Prostate gland (tissue), 2 donors: ENCODE measurements around the gene IL10RB. TPM values are rescaled to one million over a fixed set of nuclear protein-coding genes. Genes with fewer than 3 reads are reported as not detected.
"Not testable (repeated sequence)": the region's sequence is repeated elsewhere in the genome, so short reads cannot be mapped to it uniquely, and the experiment has no call there.

Experiments used
- DNase-seq: peaks from one replicate; pipeline ENCODE4 v3.0.0-alpha.2; 2019; ENCODE audit warnings: low spot score
- H3K27ac ChIP-seq, 2 donors: fragments of 200-600 bp; sonication (generic); 2 replicates each; pipeline ENCODE4 v1.5.1; 2017 to 2019
- H3K27me3 ChIP-seq: fragments of 200-600 bp; sonication (generic); replicated peaks from 2 replicates; pipeline ENCODE4 v1.5.1; 2019; ENCODE audit not compliant: insufficient read depth
- H3K36me3 ChIP-seq, 2 donors: fragments of 200-600 bp; sonication (generic); 1 replicate in 1 of 2; 2 replicates in 1 of 2; pipeline versions ENCODE4 v1.5.1 to v1.8.1; 2017 to 2019
- H3K4me1 ChIP-seq: fragments of 200-600 bp; sonication (generic); replicated peaks from 2 replicates; pipeline ENCODE4 v1.5.1; 2019
- H3K4me3 ChIP-seq, 2 donors: fragments of 200-600 bp; sonication (generic); 2 replicates each; pipeline ENCODE4 v1.5.1; 2017 to 2019
- H3K9me3 ChIP-seq: fragments of 200-600 bp; sonication (generic); 2 replicates; pipeline ENCODE4 v1.5.1; 2017
- POLR2A ChIP-seq: fragments of 450-650 bp; IDR thresholded peaks from one replicate; pipeline ENCODE4 v1.6.1; 2016; ENCODE audit warnings: antibody characterized with exemption, mild to moderate bottlenecking
- POLR2AphosphoS5 ChIP-seq: sonication (generic); formaldehyde crosslinking; IDR thresholded peaks from one replicate; pipeline ENCODE4 v1.6.1; 2017; ENCODE audit warnings: antibody characterized with exemption
- WGBS: methylation state at CpG from one replicate; pipeline ENCODE4 v1.1.5; 2018; 5-methylcytosine and 5-hydroxymethylcytosine counted together
- intact Hi-C: fragments of 100-400 bp; cut with DNase I; formaldehyde crosslinking; loops from one replicate; pipeline ENCODE4 v1.14.2; 2022
- total RNA-seq, 2 donors: library from RNA; depleted of rRNA; stranded (reverse); fragments of >200 nt; gene quantifications; one replicate each; pipeline ENCODE4 v1.1.0, GENCODE V29; 2016
- TF ChIP-seq, protein P1 (sequence below), 4 experiments: fragments of 200-600 bp in 2 of 4; fragments of 450-650 bp in 2 of 4; sonication (generic) in 2 of 4; IDR thresholded peaks; 1 replicate in 3 of 4; 2 replicates in 1 of 4; pipeline ENCODE4 v1.5.1; 2016 to 2019; ENCODE audit warnings: antibody characterized with exemption in 4 of 4, mild to moderate bottlenecking in 2 of 4, moderate library complexity in 2 of 4

IL10RB gene
- total RNA-seq, 2 donors from 2014 or later = 29.3 to 30.8 TPM

DNA sequence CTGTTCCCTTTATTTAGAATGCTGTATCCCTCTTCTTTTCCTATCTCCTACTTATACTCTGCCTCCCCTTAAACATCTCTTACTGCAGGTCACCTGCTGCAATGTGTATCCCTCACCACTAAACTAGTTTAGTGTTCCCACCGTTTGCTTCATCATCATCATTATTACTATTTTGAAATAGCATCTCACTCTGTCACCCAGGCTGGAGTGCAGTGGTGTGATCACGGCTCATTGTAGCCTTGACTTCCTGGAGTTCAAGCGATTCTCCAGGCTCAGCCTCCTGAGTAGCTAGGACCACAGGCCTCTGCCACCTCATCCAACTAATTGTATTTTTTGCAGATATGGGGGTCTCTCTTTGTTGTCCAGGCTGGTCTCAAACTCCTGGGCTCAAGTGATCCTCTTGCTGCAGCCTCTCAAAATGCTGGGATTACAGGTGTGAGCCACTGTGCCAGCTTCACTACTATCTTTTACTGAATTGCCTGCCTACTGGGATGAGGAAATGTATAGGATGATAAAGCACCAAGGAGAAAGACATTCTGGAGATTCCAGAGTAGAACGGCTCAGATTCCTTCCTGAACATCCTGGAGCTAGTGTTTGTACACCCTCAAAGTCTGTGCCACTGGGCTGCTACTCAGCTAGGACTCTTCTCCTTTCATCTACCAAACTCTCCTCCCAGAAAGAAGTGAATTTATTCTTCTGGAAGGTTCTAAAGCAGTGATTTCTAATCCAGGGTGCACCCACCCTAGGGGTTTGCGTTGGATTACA lies 50.0 kb downstream of the IL10RB start:
- no peaks in the 10 kb centered on the region for H3K36me3 ChIP-seq
- TF ChIP-seq, protein P1, sequence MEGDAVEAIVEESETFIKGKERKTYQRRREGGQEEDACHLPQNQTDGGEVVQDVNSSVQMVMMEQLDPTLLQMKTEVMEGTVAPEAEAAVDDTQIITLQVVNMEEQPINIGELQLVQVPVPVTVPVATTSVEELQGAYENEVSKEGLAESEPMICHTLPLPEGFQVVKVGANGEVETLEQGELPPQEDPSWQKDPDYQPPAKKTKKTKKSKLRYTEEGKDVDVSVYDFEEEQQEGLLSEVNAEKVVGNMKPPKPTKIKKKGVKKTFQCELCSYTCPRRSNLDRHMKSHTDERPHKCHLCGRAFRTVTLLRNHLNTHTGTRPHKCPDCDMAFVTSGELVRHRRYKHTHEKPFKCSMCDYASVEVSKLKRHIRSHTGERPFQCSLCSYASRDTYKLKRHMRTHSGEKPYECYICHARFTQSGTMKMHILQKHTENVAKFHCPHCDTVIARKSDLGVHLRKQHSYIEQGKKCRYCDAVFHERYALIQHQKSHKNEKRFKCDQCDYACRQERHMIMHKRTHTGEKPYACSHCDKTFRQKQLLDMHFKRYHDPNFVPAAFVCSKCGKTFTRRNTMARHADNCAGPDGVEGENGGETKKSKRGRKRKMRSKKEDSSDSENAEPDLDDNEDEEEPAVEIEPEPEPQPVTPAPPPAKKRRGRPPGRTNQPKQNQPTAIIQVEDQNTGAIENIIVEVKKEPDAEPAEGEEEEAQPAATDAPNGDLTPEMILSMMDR (IDR thresholded peaks at IDR 0.05) = no peak
- TF ChIP-seq POLR2AphosphoS5 (no peak), POLR2A (no peak)

GRCh38 chr21:33317145-33317544 lies 51.0 kb downstream of the IL10RB start:
- H3K4me3 ChIP-seq = no peak overlapping the region
- H3K9me3 ChIP-seq = no peaks in the 10 kb centered on the region
- TF ChIP-seq POLR2AphosphoS5 (no peak), POLR2A (no peak)
- TF ChIP-seq, protein P1 (IDR thresholded peaks at IDR 0.05) = no peak
- H3K36me3 ChIP-seq = no peaks in the 10 kb centered on the region
- H3K27ac ChIP-seq = no peak overlapping the region
- H3K27me3 ChIP-seq = no peaks in the 10 kb centered on the region
- no peak for DNase-seq
- 57% methylated on average over 6 of the region's 6 CpGs for WGBS
- intact Hi-C loops = no loop called here
- no peaks in the 10 kb centered on the region for H3K4me1 ChIP-seq

More for the DNA sequence above, 50.0 kb downstream of the IL10RB start:
- DNase-seq = no peak
- Histone ChIP-seq H3K4me1 (no peaks in the 10 kb centered on the region), H3K9me3 (no peaks in the 10 kb centered on the region), H3K27me3 (no peaks in the 10 kb centered on the region), H3K27ac (no peak overlapping the region), H3K4me3 (no peak overlapping the region)
- intact Hi-C loops = no loop called here
- WGBS = 84% methylated on average over 5 of the region's 5 CpGs

- TF ChIP-seq, protein P1 (IDR thresholded peaks at IDR 0.05) = no peak
- no peak for TF ChIP-seq POLR2AphosphoS5
- no peak for TF ChIP-seq POLR2A
- Histone ChIP-seq H3K4me3 (no peak overlapping the region), H3K4me1 (no peaks in the 10 kb centered on the region), H3K36me3 (no peaks in the 10 kb centered on the region), H3K27ac (no peak overlapping the region), H3K9me3 (no peaks in the 10 kb centered on the region), H3K27me3 (no peaks in the 10 kb centered on the region)
- intact Hi-C loops = no loop called here
- 84% methylated on average over 14 of the region's 14 CpGs for WGBS
- DNase-seq = no peak
Measured at GRCh38 chr21:33317786-33318486, 51.8 kb downstream of the IL10RB start.

- not testable (repeated sequence) for H3K36me3 ChIP-seq, H3K4me1 ChIP-seq, H3K9me3 ChIP-seq, H3K27me3 ChIP-seq, H3K27ac ChIP-seq, H3K4me3 ChIP-seq, DNase-seq
- 89% methylated on average over 17 of the region's 17 CpGs for WGBS
- intact Hi-C loops = loop anchor here (10.0 kb wide), 1 partner anchor 116 kb away; no protein-coding TSS in a partner anchor
Measured at GRCh38 chr21:33321005-33321404, 54.8 kb downstream of the IL10RB start.

DNA sequence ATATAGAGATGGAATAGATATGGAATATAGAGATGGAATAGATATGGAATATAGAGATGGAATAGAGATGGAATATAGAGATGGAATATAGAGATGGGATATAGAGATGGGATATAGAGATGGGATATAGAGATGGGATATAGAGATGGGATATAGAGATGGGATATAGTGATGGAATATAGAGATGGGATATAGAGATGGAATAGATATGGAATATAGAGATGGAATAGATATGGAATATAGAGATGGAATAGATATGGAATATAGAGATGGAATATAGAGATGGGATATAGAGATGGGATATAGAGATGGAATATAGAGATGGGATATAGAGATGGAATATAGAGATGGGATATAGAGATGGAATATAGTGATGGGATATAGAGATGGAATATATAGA lies 57.4 kb downstream of the IL10RB start:
- H3K36me3 ChIP-seq, H3K9me3 ChIP-seq, DNase-seq, H3K4me3 ChIP-seq, H3K27me3 ChIP-seq, H3K27ac ChIP-seq, H3K4me1 ChIP-seq: not testable (repeated sequence)
- intact Hi-C loops = loop anchor here (10.0 kb wide), 1 partner anchor 119 kb away; no protein-coding TSS in a partner anchor
